Naive thymus-derived CD4-positive, alpha-beta T cell (primary cell): ENCODE data around the gene C5orf24. TPM values are rescaled to one million over a fixed set of nuclear protein-coding genes. Genes with fewer than 3 reads are reported as not detected.
"Not testable (repeated sequence)": the region's sequence is repeated elsewhere in the genome, so short reads cannot be mapped to it uniquely, and the experiment has no call there.

Experiments used
- ATAC-seq: fragments of 150-1000 bp; cut with Tn5 transposase; 2 replicates; pipeline ENCODE4 v1.10.0; 2021; ENCODE audit warnings: mild to moderate bottlenecking, moderate library complexity
- CTCF ChIA-PET: fragments of 350-600 bp; sonication (Branson Sonifier 250); formaldehyde crosslinking; loops from one replicate; lab custom pipeline; 2021; ENCODE audit warnings: antibody characterized with exemption; lab: Charles Lee
- POLR2A ChIA-PET: fragments of 350-600 bp; sonication (Branson Sonifier 250); formaldehyde crosslinking; loops from one replicate; lab custom pipeline; 2021; ENCODE audit warnings: antibody characterized with exemption, inconsistent platforms; lab: Charles Lee
- DNase-seq, 9 donors: peaks; one replicate each; pipeline versions ENCODE4 v3.0.0 to v3.0.0-alpha.2; 2020 to 2022; ENCODE audit warnings: mixed read lengths in 1 of 9
- H3K27ac ChIP-seq: one replicate; pipeline ENCODE4 v1.7.0; 2013; ENCODE audit warnings: mild to moderate bottlenecking, low read depth, low read length, moderate library complexity
- H3K27me3 ChIP-seq, 2 donors: one replicate each; pipeline ENCODE4 v1.7.0; 2013; ENCODE audit warnings: low read length in 2 of 2, mild to moderate bottlenecking in 2 of 2, moderate library complexity in 2 of 2; ENCODE audit not compliant: control insufficient read depth in 2 of 2, insufficient read depth in 2 of 2
- H3K36me3 ChIP-seq, 3 experiments: 1 replicate in 2 of 3; 2 replicates in 1 of 3; pipeline ENCODE4 v1.7.0; 2013; ENCODE audit warnings: low read length in 3 of 3, mild to moderate bottlenecking in 3 of 3, moderate library complexity in 1 of 3; ENCODE audit not compliant: insufficient read depth in 3 of 3, control insufficient read depth in 2 of 3
- H3K4me1 ChIP-seq, 2 donors: one replicate each; pipeline ENCODE4 v1.7.0; 2013; ENCODE audit warnings: low read length in 2 of 2, mild to moderate bottlenecking in 2 of 2, moderate library complexity in 1 of 2; ENCODE audit not compliant: control insufficient read depth in 2 of 2, insufficient read depth in 2 of 2
- H3K4me3 ChIP-seq: 2 replicates; pipeline ENCODE4 v1.7.0; 2013; ENCODE audit warnings: mild to moderate bottlenecking, low read length
- H3K9me3 ChIP-seq, 3 experiments: 1 replicate in 2 of 3; 2 replicates in 1 of 3; pipeline ENCODE4 v1.7.0; 2013; ENCODE audit warnings: low read length in 3 of 3; ENCODE audit not compliant: control insufficient read depth in 2 of 3
- H3K27ac Mint-ChIP-seq, 9 donors: one replicate each; pipeline ENCODE4 v1.8.0; 2020 to 2022; ENCODE audit warnings: mixed read lengths in 9 of 9, mild to moderate bottlenecking in 8 of 9, moderate library complexity in 5 of 9, inconsistent platforms in 2 of 9
- H3K27me3 Mint-ChIP-seq, 5 donors: one replicate each; pipeline ENCODE4 v1.8.0; 2021 to 2022; ENCODE audit warnings: mixed read lengths in 5 of 5, mild to moderate bottlenecking in 1 of 5
- H3K36me3 Mint-ChIP-seq, 5 donors: one replicate each; pipeline ENCODE4 v1.8.0; 2020 to 2022; ENCODE audit warnings: mixed read lengths in 5 of 5, mild to moderate bottlenecking in 3 of 5, inconsistent platforms in 1 of 5
- H3K4me1 Mint-ChIP-seq, 7 donors: one replicate each; pipeline ENCODE4 v1.8.0; 2020 to 2022; ENCODE audit warnings: mixed read lengths in 7 of 7, mild to moderate bottlenecking in 3 of 7, inconsistent platforms in 1 of 7
- H3K4me3 Mint-ChIP-seq, 10 donors: one replicate each; pipeline ENCODE4 v1.8.0; 2020 to 2022; ENCODE audit warnings: mild to moderate bottlenecking in 10 of 10, mixed read lengths in 10 of 10, moderate library complexity in 6 of 10, inconsistent platforms in 2 of 10
- H3K9me3 Mint-ChIP-seq, 11 donors: one replicate each; pipeline ENCODE4 v1.8.0; 2020 to 2022; ENCODE audit warnings: mixed read lengths in 11 of 11, mild to moderate bottlenecking in 4 of 11, inconsistent platforms in 1 of 11, moderate library complexity in 1 of 11
- intact Hi-C, 2 donors: fragments of 100-400 bp; cut with micrococcal nuclease; formaldehyde crosslinking; loops; one replicate each; pipeline ENCODE4 v1.15.1; 2023
- polyA plus RNA-seq, 2 donors: library from polyadenylated mRNA; unstranded; fragments of 300-500 nt; fragmentation: Illumina TruSeq; gene quantifications; one replicate each; pipeline ENCODE4 v1.2.3, GENCODE V29; 2021
- total RNA-seq, 6 experiments: library from RNA in 5 of 6; stranded (reverse) in 5 of 6; gene quantifications; 1 replicate in 5 of 6; 2 replicates in 1 of 6; pipeline ENCODE4 v1.2.3 and lab custom pipeline; 2021 to 2026

The C5orf24 gene
- total and polyA plus RNA-seq, 7 experiments from 2014 or later, result 6.5 to 42.7 (median 31.2) TPM

DNA sequence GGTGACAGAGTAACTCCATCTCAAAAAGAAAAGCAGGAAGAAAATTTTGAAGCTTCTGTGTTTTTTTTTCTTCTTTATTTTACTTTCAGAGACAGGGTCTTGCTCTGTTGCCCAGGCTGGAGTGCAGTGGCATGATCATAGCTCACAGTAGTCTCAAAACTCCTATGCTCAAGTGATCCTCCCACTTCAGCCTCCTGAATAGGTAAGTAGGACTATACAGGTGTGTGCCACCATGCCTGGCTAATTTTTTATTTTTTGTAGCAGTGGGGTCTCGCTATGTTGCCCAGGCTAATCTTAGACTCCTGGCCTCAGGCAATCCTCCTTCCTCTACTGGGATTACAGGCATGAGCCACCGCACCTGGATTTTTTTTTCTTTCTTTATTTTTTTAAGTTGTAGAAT, 10.1 kb upstream of the C5orf24 start:
- intact Hi-C loops, result no loop called here
- Histone ChIP-seq H3K27ac (no peak overlapping the region), H3K9me3 (no peaks in the 10 kb centered on the region), H3K36me3 (peaks cover 0 to 4% (median 0%) of the 10 kb centered on the region in 3 experiments), H3K4me1 (no peaks in the 10 kb centered on the region), H3K27me3 (no peaks in the 10 kb centered on the region), H3K4me3 (no peak overlapping the region)
- CTCF ChIA-PET, result interaction anchor here (0.6 kb wide), 1 partner anchor 752 kb away, joined by 3 read pairs; no protein-coding TSS in a partner anchor
- ATAC-seq (no peak), DNase-seq (no peak)
- POLR2A ChIA-PET, result interaction anchor here (0.6 kb wide), 1 partner anchor 16 kb away, joined by 3 read pairs; no protein-coding TSS in a partner anchor
- H3K27me3 Mint-ChIP-seq, result no peaks in the 10 kb centered on the region
- H3K36me3 Mint-ChIP-seq, result peaks cover 0 to 20% (median 5%) of the 10 kb centered on the region in 5 donors
- no peak overlapping the region for H3K27ac Mint-ChIP-seq
- H3K9me3 Mint-ChIP-seq, result peaks cover 0 to 1% (median 0%) of the 10 kb centered on the region in 11 donors
- H3K4me1 Mint-ChIP-seq, result no peaks in the 10 kb centered on the region
- H3K4me3 Mint-ChIP-seq, result no peak overlapping the region

- ChIA-PET POLR2A (no interaction called here), CTCF (interaction anchor here (0.6 kb wide), 1 partner anchor 65 kb away, joined by 4 read pairs; no protein-coding TSS in a partner anchor)
- H3K9me3 ChIP-seq, result no peaks in the 10 kb centered on the region
- Mint-ChIP-seq H3K27me3 (no peaks in the 10 kb centered on the region), H3K4me1 (peaks cover 0 to 2% (median 0%) of the 10 kb centered on the region in 7 donors), H3K36me3 (peaks cover 0 to 19% (median 5%) of the 10 kb centered on the region in 5 donors), H3K27ac (no peak overlapping the region), H3K9me3 (peaks cover 0 to 1% (median 0%) of the 10 kb centered on the region in 11 donors), H3K4me3 (no peak overlapping the region)
- peaks cover 0 to 6% (median 0%) of the 10 kb centered on the region in 3 experiments for H3K36me3 ChIP-seq
- no peak overlapping the region for H3K27ac ChIP-seq
- no peaks in the 10 kb centered on the region for H3K4me1 ChIP-seq
- DNase-seq, result no peak
- intact Hi-C loops, result no loop called here
- no peaks in the 10 kb centered on the region for H3K27me3 ChIP-seq
- no peak overlapping the region for H3K4me3 ChIP-seq
- ATAC-seq, result no peak
These were observed 8.1 kb upstream of the C5orf24 start for GRCh38 chr5:134837530-134838181.

- DNase-seq, ATAC-seq, intact Hi-C loops: not testable (repeated sequence)
These were observed 7.4 kb upstream of the C5orf24 start for GRCh38 chr5:134838361-134838760.

GRCh38 chr5:134840811-134841210, 5.0 kb upstream of the C5orf24 start:
- Histone ChIP-seq H3K4me1 (peaks cover 5 to 6% of the 10 kb centered on the region in 2 donors), H3K27ac (no peak overlapping the region), H3K4me3 (no peak overlapping the region), H3K36me3 (peaks cover 0 to 6% (median 0%) of the 10 kb centered on the region in 3 experiments), H3K27me3 (no peaks in the 10 kb centered on the region), H3K9me3 (no peaks in the 10 kb centered on the region)
- intact Hi-C loops, result loop anchor here in 1 of 2 donors (10.0 kb wide), 1 partner anchor 836 kb away; the partner anchor contains the start of gene VDAC1
- peak overlapping the region in 1 of 9 donors; percentile 32 for H3K27ac Mint-ChIP-seq
- DNase-seq (no peak), ATAC-seq (no peak)
- POLR2A ChIA-PET, result no interaction called here
- H3K36me3 Mint-ChIP-seq, result peaks cover 0 to 14% (median 5%) of the 10 kb centered on the region in 5 donors
- H3K4me1 Mint-ChIP-seq, result peaks cover 4 to 12% (median 9%) of the 10 kb centered on the region in 7 donors
- CTCF ChIA-PET, result interaction anchor here (0.6 kb wide), 1 partner anchor 1617 kb away, joined by 3 read pairs; no protein-coding TSS in a partner anchor
- no peaks in the 10 kb centered on the region for H3K27me3 Mint-ChIP-seq
- H3K4me3 Mint-ChIP-seq, result no peak overlapping the region
- peaks cover 0 to 1% (median 0%) of the 10 kb centered on the region in 11 donors for H3K9me3 Mint-ChIP-seq

More at GRCh38 chr5:134838361-134838760, 7.4 kb upstream of the C5orf24 start:
- H3K36me3 ChIP-seq, H3K4me1 Mint-ChIP-seq, CTCF ChIA-PET, H3K4me1 ChIP-seq, H3K4me3 ChIP-seq, H3K9me3 ChIP-seq, H3K27me3 ChIP-seq, H3K9me3 Mint-ChIP-seq, H3K27ac ChIP-seq, H3K27ac Mint-ChIP-seq, H3K27me3 Mint-ChIP-seq, H3K4me3 Mint-ChIP-seq: not testable (repeated sequence)
- H3K36me3 Mint-ChIP-seq, result peaks cover 0 to 14% (median 5%) of the 10 kb centered on the region in 5 donors
- POLR2A ChIA-PET, result interaction anchor here (1.2 kb wide), 1 partner anchor 9 kb away, joined by 3 read pairs; no protein-coding TSS in a partner anchor

- ATAC-seq (no peak), DNase-seq (no peak)
- Mint-ChIP-seq H3K4me3 (no peak overlapping the region), H3K27me3 (no peaks in the 10 kb centered on the region), H3K27ac (peak overlapping the region in 4 of 9 donors; percentile 94 to 99 (median 98)), H3K4me1 (peaks cover 12 to 30% (median 28%) of the 10 kb centered on the region in 7 donors), H3K9me3 (peaks cover 0 to 1% (median 0%) of the 10 kb centered on the region in 11 donors), H3K36me3 (peaks cover 0 to 10% (median 7%) of the 10 kb centered on the region in 5 donors)
- POLR2A ChIA-PET, result interaction anchor here (0.8 to 1.8 kb wide), 2 partner anchors 30 to 60 kb away, joined by 3 to 22 read pairs; partner anchors contain the start of genes PCBD2 and TXNDC15
- CTCF ChIA-PET, result no interaction called here
- Histone ChIP-seq H3K9me3 (no peaks in the 10 kb centered on the region), H3K27ac (no peak overlapping the region), H3K27me3 (no peaks in the 10 kb centered on the region), H3K36me3 (peaks cover 0 to 9% (median 0%) of the 10 kb centered on the region in 3 experiments), H3K4me1 (peaks cover 16 to 19% of the 10 kb centered on the region in 2 donors), H3K4me3 (no peak overlapping the region)
- intact Hi-C loops, result loop anchor here (2.0 to 10.0 kb wide), 3 partner anchors 317 to 839 kb away; partner anchors contain the start of genes JADE2 (in 1 of the 2) and VDAC1 (in 1 of the 2)
These were observed 1.5 kb upstream of the C5orf24 start for GRCh38 chr5:134844252-134844651.

DNA sequence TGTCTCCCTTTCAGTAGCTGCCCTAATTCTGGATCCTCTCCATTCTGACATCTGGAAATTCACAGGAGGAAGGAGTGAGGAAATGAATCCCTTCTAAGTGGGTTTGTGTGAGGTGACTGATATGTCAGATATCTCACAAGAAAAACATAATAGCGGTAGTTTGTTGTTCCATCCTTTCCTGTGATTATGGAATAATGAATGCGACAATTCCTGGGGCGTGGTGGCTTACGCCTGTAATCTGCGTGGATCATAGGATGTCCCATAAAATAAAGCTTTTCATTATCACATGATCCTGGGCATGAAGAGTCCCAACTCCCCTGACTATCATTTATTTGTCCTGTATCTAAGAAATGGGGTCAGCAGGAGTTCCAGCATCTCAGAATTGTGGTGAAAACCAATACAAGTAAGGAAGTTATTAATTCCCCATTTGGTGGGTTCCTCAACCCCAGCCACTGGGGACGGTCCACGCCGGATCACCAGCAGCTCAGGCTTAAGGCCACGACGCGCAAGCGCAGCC, 375 bp upstream of the C5orf24 start:
- Histone ChIP-seq H3K36me3 (peaks cover 0 to 7% (median 0%) of the 10 kb centered on the region in 3 experiments), H3K4me3 (peak overlapping the region; percentile 60), H3K27me3 (no peaks in the 10 kb centered on the region), H3K27ac (peak overlapping the region; percentile 96), H3K4me1 (peaks cover 16 to 19% of the 10 kb centered on the region in 2 donors), H3K9me3 (no peaks in the 10 kb centered on the region)
- CTCF ChIA-PET, result interaction anchor here (0.9 to 1.0 kb wide), 3 partner anchors 28 to 107 kb away, joined by 3 to 7 read pairs (median 6); partner anchors contain the start of genes CAMLG, PCBD2 and TXNDC15
- Mint-ChIP-seq H3K9me3 (no peaks in the 10 kb centered on the region), H3K4me3 (peak overlapping the region; percentile 84 to 99 (median 94)), H3K27me3 (no peaks in the 10 kb centered on the region), H3K27ac (peak overlapping the region; percentile 94 to 99 (median 97)), H3K4me1 (peaks cover 12 to 36% (median 28%) of the 10 kb centered on the region in 7 donors), H3K36me3 (peaks cover 0 to 10% (median 4%) of the 10 kb centered on the region in 5 donors)
- ATAC-seq (no peak), DNase-seq (no peak)
- POLR2A ChIA-PET, result interaction anchor here (0.5 to 1.8 kb wide), 14 partner anchors 11 to 617 kb away, joined by 3 to 37 read pairs (median 4); partner anchors contain the start of genes CAMLG, DDX46, PCBD2 and TXNDC15
- intact Hi-C loops, result loop anchor here (1.0 to 10.0 kb wide), 11 partner anchors 29 to 841 kb away; partner anchors contain the start of genes CAMLG (in 2 of the 2), DDX46 (in 2 of the 2), PCBD2 (in 2 of the 2) and TXNDC15 (in 2 of the 2)
